ENCODE measurements around the gene TDRD12.

Gene TDRD12

DNA sequence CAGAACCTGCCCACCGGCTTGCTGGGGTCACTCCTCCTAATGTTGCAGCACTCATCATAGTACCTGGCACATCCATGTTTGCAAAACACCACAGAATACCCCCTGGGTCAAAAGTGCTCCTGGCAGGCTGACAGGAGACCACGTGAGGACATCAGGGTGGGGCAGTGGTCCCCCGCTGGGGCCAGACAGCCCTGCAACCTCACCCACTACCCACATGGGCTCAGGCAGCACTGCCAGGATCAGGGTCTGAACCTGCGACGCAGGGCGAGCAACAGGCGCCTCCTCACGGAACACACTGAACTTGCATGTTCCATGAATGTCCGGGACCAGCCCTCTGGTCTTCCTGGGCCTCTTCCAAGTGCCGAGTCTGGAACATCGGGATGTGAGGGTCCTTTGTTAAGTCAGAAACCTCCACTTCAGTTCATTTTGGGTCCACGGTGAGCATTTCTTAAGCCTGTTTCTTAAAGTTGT lies 151.4 kb downstream of the TDRD12 start:
- DNase-seq: no peak

DNA sequence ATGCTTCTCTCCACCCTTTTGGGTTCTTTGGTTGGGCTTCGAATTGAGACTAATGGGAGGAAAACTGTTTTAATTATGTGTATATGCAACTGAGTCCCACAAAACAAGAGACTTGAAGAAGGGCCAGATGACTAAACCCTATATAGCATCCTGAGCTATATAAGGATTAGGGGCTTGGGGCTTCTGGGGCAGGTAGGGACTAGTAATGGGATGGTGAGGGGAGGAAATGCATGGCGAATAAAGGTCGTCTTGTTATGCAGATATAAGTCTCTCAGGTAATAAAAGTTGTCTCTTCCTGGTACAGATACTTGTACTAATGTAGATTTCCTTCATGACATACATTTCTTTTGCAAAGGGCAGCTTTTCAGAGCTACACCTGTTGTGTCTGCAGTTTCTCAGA lies 152.8 kb downstream of the TDRD12 start:
- DNase-seq: no peak

DNA sequence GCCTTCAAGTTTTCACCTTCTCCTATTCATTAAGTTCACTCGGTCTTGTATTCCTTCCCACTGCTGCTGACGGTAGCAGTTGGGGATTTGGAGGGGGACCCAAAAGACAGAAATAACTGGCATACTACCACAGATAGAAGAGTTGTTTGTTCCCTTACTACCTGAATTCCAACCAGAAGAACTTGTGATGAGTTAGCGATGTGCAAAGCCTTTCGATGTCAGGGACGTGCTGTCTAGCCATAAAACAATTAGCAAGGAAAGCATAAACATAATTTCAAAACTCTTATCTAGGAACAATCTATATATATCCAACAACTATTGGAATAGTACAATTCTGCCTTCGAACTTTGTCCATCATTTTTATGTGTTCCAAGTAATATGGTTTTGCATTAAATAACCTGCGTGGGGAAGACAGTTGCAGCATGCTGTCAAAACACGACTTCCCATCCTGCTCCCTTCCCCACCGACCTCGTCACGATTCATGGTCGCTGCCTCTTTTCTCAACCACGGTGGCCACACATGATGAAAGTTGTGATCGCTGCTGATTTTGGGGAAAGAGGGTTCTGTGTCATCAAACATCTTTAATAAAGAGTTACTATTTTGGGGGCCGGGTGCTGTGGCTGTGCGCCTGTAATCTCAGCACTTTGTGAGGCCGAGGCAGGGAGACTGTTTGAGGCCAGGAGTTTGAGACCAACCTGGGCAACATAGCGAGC lies 153.8 kb downstream of the TDRD12 start:
- DNase-seq: no peak

DNA sequence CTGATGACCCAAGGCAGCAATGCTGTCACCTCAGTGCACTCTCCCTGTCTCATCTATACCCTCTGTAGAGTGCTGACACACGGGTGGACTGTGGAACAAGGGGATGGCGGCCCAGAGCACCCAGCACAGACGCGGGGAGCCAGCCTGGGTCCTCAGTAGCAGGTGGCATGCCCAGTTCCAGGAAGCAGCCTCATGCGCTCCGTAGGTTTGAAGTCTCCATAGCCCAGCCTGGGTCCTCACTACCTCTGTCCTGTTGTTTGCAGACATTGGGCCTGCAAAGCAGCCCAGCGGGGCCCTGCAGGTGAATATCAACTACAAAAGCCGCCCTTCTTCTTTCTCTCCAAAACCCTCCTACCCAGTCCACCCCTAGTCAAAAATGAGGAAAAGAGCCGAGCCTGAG lies 155.0 kb downstream of the TDRD12 start:
- no peak for DNase-seq

DNA sequence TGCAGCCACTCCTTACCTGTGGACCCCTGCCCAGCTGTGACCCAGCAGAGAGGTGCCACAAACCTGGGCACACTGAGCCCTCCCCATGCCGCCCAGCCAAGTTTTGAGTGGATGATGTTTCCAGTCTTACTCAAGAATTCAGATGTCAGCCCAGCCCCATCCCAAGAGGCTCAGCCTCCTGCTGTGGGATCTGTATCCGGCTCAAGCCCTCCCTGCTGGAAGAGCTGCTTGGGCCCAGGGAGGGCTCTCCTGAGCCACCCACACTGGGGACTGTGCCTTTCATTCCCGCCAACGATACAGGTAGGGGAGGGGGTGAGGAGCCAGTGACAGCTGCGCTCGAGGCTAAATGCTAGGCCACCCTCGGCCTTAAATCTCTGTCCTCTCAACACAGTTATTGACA lies 155.9 kb downstream of the TDRD12 start:
- DNase-seq: no peak

DNA sequence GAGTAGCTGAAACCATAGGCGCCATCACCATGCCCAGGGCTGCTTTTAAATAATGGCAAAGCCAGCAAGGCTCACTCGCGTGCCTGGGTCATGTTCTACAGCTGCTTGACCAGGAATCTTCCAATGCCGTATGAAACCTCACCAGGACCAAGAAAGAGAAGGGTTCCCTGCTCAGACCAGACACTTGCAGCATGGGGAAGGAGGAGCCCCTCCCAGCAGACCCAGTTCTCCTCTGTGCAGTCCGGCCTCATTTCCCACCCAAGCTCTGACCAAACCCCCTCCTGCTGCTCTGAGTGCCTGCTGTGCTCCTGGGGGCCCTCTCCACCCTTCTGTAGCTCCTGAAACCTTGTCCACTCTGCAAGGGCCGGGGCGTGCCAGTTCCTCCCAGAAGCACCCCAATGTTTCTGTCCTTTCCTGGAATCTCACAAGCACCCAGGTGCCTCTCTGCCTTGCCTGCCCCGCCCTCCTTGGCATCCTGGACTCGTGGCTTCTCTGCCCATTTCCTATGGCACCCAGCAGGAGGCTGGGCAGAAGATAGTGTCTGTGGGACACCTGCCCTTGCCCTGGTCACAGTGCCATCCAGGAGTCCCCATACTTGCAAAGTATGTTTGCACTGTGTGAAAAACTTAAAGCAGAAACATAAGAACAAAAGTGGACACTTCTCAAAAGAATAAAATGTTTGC lies 156.8 kb downstream of the TDRD12 start:
- no peak for DNase-seq

DNA sequence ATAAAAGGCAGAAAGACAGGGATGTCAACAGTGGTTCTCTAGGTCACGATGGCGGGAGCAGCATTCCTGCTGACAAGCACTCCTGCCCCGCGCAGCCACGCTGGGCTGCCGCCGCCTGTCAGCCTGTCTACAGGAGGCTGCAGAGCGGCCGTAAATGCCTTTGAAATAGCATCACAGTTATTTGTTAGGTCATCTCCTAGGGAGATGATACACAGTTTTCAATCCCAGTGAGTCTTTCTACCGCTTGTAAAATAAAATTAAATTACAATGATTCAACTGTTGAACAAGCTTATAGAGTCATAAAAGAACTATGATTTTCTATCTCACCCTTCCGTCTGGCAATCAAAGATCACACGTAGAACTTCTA lies 157.3 kb downstream of the TDRD12 start:
- DNase-seq: no peak
